ENCODE results near the gene FSHR.

Gene FSHR

DNA sequence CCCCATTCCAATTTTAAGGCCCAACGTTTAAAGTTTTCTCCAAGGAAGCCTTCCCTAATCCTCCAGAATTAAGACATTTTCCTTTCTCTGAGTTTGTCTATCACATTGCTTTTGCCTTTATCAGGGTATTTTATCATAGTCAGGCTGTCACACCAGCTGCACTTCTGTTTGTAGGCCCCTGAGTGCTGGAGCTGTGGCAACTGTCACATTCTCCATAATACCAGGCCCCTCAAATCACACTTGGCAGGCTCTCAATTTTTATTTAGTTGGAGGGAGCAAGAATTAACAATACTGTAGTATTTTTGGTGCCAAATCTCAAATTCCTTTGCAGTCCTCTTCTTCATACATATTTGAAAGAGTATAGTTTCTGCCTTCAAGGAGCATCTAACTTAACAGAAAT, 122.2 kb downstream of the FSHR start:
- DNase-seq (ENCODE audit: low read depth in 2 of 2) = no peak

DNA sequence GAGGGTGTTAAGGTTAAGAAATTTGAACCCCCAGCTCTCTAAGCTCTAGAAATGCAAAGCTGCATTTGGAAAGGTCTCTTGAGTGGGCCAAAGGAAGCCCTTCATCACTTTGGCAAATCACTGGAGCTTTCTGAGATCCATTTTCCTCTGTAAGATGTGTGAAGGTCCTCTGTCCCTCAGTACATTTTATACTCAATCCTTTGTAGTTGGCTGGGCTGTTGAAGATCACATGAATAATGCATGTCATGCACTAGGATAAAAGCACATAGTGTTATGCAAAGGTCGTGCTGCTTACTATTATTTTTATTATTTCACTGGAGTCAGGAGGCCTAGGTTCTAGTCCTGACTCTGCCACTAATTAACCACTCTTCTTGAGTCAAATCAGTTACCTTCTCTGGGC, 124.9 kb downstream of the FSHR start:
- no peak for DNase-seq (ENCODE audit: low read depth in 2 of 2)

DNA sequence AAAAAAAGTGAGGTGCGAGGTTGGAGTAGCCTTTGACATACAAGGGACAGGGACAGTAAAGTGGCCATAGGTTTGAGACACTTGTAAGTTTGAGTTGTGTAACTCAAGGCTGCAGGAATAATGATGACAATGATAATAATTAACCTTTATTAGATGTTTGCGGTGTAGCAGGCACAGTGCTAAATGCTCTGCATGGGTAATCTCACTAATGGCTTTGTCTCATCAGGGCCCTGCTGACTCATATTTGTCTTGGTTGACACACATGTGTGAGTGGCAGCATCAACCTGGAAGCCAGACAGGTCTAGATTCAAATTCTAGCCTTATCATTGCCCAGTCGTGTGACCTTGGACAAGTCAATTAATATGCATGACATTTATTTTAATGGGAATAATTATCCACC, 126.2 kb downstream of the FSHR start:
- no peak for DNase-seq (ENCODE audit: low read depth in 2 of 2)

DNA sequence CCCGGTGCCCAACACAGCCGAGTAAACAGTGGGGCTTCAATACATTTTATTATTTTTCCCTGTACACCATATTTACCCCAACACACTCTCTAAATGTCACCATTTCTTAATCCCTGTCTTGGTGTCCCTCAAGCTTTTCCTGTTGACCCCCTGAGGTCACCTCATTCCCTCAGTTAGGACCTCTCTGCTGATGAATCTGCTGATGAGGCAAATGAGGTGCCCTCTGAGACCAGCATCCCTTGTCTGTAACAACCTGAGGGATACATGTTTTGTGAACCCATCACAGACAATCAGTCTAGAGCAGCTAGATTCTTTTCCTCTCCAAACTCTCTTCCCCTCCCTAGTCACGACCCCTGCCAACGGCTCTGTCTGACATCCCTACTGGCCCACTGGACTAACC, 127.6 kb downstream of the FSHR start:
- DNase-seq (ENCODE audit: low read depth in 2 of 2) = no peak

DNA sequence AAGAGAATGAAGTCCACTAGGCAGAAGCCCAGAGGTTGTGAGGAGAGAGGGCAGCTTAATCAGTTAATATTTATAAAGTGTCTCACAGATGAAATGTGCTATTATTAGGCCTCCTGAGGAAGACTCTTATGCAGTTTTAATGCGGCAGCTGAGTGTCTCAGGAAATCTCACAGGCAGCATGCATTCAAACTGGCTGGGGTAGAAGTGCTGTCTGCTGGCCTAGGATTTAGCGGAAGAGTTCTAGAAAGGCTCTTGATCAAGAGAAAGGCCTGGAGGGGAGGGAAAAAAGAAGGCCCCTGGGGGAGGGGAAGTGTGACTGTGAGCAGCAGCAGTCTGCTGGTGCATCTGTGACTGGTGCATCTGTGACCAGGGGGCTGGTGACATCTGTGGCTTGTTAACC, 133.0 kb downstream of the FSHR start:
- no peak for DNase-seq (ENCODE audit: low read depth in 2 of 2)

- no peak for DNase-seq (ENCODE audit: low read depth in 2 of 2)
These were observed 149.1 kb downstream of the FSHR start for GRCh38 chr2:49005261-49005660.

DNA sequence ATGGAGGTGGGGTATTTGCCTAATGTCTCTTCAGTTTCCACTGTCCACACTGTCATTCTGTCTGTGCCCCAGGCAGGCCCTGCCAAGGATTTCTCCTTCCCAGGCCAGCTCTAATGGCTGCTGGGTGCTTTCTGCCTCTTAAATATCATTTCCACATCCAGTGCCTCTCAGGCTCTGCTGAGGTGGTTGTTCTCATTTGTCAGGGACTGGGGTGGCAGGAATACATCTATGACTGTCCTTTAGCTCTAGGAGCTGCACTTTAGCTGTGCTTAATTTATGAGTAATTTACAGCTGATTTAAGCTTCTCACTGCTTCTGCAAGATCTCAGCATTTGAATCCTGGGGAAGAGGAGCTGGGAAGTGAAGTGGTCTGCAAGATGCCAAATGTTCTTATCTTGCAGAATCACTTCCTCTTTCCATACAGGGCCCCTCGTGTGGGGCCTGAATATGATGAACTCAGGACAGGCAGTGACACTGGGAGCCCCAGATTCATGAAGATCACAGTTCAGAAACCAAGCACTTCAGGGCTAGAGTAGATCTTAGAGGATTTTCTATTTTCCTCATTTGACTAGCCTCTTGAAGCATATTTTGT, 150.2 kb downstream of the FSHR start:
- DNase-seq (ENCODE audit: low read depth in 2 of 2) = no peak

DNA sequence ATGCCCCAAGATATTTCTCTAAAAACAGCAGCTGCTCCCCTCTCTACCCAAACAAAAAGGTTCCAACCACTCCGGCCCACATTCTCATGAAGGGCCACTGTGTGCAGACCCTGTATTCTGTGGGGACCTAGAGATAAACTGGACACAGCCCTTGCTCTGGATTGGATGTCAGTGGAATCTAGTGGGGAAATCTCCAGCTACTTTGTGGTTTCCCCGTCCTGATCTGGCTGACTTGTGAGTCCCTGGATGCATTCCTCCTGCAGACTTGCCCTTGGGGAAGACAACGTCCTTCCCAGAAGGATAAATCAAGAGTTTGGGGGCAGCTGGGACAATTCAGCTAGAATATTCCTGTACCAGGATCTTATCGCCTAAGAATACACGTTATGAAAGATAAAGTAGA, 151.1 kb downstream of the FSHR start:
- no peak for DNase-seq (ENCODE audit: low read depth in 2 of 2)

GRCh38 chr2:49002750-49003149, 151.6 kb downstream of the FSHR start:
- no peak for DNase-seq (ENCODE audit: low read depth in 2 of 2)

DNA sequence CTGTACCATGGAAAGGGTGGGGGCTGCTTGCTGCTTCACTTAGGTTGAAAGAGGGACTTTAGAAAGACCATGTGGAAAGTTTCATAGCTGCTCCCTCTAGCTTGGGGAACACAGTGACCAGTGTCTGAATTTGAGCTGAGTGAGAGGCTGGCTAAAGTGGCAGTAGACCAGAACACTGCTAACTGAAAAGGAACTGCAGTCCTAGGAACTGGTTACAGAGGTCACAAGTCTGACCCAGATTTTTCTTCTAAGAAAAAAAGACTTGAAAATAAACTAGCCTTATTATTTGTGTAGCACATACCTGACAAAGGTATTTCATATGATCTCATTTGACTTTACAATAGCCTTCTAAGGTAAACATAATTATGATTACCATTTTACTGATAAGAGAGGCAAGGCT, 153.6 kb downstream of the FSHR start:
- no peak for DNase-seq (ENCODE audit: low read depth in 2 of 2)

DNA sequence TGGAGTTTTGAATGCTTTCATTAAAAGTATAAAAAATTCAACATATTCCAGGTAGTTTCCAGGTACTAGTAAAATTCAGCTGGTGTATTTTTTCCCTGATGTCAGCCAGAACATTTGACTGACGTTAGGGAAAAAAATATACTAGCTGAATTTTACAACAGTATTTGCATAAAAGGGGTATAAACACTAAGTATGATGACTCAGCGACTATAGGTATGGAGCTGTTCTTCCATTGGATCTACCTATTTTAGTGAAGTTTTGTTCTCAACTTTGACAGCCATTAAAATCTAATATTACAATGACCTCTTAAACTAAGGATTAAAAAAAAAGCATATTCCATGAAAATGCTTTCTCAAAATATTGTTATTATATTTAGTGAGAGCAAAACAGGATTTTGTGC, 155.9 kb downstream of the FSHR start:
- DNase-seq (ENCODE audit: low read depth in 2 of 2) = no peak

DNA sequence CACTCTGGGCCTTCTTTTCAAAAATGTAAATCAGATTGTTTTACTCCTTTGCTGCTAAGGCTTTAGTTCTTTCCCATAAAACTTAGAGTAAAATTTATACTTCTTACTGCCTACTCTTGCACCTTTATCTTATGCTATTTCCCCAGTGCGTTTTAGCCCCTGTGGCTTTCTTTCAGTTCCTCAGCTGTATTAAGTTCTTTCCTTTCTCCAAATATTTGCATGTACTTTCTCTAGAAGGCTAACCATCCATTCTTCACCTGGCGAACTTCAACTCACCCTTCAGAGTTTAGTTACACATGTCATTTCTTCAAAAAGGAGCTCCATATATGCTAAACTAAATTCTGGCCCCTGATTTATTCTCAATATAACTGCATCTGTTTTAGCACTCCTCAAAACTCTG, 160.7 kb downstream of the FSHR start:
- DNase-seq (ENCODE audit: low read depth in 2 of 2) = no peak

- DNase-seq (ENCODE audit: low read depth in 2 of 2) = no peak
These were observed 162.7 kb downstream of the FSHR start for GRCh38 chr2:48991415-48992131.

GRCh38 chr2:48984922-48985321, 169.4 kb downstream of the FSHR start:
- no peak for DNase-seq (ENCODE audit: low read depth in 2 of 2)

DNA sequence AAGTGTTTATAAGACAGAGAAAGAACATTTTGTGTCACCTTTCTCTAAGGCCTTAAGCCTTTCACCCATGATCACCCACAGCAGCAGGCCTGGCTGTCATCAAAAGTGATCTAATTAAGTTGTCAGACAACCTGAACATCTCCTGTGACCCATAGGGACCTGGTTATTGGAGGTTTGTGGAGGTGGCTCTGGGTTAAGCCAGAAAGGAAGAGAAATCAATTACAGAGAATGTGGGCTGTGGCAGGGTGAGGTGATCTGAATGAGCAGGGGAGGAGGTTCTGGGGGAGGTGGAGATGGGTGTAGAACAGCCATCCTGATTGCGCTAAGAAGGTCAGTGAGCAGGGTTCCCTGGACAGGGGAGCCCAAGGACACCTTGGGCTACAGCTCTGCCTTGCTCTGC, 170.8 kb downstream of the FSHR start:
- no peak for DNase-seq (ENCODE audit: low read depth in 2 of 2)

GRCh38 chr2:48982887-48983435, 171.4 kb downstream of the FSHR start:
- no peak for DNase-seq (ENCODE audit: low read depth in 2 of 2)

- DNase-seq (ENCODE audit: low read depth in 2 of 2) = no peak
These were observed 173.5 kb downstream of the FSHR start for GRCh38 chr2:48980846-48981245.

- no peak for DNase-seq (ENCODE audit: low read depth in 2 of 2)
These were observed 174.6 kb downstream of the FSHR start for GRCh38 chr2:48979691-48980090.

GRCh38 chr2:48978131-48978530, 176.2 kb downstream of the FSHR start:
- no peak for DNase-seq (ENCODE audit: low read depth in 2 of 2)

DNA sequence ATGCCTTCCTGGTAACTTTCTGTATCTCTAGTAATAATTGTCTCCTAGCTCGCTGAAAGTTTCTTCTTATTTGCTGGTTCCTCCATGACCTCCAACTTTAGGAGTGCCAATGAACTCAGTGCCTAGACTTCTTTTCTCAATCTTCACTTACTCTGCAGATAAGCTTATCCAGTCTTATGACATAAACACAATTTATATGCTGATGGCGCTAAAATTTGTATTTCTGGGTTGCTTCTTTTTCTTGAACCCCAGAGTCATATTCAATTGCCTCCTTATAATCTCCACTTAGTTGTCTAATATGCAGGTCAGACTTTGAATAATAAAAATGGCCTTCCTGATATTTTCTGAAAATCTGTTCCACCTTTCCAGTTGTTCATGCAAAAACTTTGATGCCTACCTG, 182.5 kb downstream of the FSHR start:
- DNase-seq (ENCODE audit: low read depth in 2 of 2) = no peak

- no peak for DNase-seq (ENCODE audit: low read depth in 2 of 2)
These were observed 186.3 kb downstream of the FSHR start for GRCh38 chr2:48968011-48968410.

DNA sequence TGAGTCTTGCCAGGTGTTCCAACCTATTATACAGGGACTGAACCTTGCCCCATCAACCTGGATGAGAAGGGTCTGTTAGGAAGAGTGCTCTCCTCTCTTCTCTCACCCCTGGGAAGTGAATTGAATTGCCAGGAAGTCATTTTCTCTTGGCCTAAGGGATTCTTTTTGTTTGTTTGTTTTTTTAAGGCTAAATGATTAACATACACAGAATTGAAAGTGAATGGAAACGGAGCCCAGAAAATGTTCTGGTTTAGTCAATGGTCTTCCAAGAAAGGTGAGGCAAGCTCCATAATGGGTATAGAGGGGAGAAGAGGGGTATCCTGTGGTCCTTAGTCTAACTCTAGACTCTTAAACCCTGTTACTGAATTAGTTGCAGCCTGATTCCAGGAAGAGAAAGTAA, 189.1 kb downstream of the FSHR start:
- DNase-seq (ENCODE audit: low read depth in 2 of 2) = no peak

DNA sequence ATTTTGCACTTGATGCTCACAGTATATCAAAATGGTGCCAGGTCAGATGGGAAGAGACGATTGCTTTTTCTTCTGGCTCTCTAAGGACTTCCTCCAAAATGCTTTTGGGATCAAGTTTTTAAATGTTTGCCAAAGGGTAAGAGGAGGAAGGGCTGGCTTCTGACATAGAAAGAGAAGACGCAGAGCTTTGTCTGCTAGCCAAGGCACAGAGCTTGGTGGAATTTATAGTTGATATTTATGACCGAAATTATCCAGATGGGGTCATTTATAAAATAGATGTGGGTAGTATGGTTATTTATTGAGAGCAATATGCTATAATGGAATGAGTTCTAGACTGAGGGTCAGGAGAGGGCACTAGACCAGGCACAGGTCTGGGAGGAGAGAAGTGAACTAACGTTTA, 193.3 kb downstream of the FSHR start:
- no peak for DNase-seq (ENCODE audit: low read depth in 2 of 2)

DNA sequence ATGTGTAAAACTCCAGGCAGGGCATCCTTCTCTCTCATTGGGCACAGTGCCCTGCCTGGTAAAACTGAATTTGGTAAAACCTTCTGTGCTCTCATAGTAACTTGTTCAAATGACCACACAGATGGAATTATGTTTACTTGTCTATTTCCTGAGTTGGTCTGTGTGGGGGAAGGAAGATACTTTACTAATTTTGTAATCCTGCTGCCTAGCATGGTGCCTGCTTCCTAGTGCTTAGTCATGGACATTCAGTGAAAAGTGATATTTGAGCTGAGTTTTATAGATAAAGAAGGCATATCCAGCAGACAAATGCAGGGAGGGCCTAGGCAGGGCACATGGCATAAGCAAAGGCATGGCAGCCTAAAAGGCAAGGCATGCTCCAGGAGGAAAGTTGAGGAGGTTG, 199.4 kb downstream of the FSHR start:
- no peak for DNase-seq (ENCODE audit: low read depth in 2 of 2)

Measured in activated CD4-positive, alpha-beta T cell treated with anti-CD3 and anti-CD28 coated beads for 24 hours (primary cell).